ENCODE data around the gene ICAM2. TPM values are rescaled to one million over a fixed set of nuclear protein-coding genes. Genes with fewer than 3 reads are reported as not detected.

The ICAM2 gene
- total RNA-seq, 6 donors from 2014 or later = 27.2 to 114 (median 82.0) TPM

DNA sequence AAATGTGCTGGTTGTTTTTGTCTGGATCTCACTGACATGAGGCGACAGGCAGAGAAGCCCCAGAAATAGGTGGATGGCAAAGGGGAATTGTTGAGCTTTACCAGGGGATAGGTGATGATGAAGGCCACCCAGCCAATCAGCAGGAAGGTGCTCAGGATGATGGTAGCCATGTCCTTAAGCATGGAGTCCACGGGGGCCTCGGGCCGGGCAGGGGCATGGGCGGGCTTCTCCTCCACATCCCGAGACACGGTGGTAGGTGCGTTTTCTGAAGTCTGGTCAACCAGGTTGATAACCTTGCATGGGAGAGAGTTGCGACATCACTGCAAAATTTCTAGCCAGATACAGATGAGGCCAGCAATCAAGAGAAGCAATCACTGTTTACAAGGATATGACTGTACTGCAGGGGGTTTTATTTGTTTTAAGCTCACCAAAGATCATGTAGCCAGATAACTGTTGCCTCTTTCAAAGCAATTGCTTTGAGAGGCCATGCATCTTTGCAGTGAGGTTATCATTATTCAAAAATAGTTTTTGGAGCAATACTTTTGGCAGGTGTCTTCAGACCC is 37.3 kb upstream of the ICAM2 start:
- H3K36me3 ChIP-seq = peaks cover 21 to 89% (median 65%) of the 10 kb centered on the region in 4 donors

DNA sequence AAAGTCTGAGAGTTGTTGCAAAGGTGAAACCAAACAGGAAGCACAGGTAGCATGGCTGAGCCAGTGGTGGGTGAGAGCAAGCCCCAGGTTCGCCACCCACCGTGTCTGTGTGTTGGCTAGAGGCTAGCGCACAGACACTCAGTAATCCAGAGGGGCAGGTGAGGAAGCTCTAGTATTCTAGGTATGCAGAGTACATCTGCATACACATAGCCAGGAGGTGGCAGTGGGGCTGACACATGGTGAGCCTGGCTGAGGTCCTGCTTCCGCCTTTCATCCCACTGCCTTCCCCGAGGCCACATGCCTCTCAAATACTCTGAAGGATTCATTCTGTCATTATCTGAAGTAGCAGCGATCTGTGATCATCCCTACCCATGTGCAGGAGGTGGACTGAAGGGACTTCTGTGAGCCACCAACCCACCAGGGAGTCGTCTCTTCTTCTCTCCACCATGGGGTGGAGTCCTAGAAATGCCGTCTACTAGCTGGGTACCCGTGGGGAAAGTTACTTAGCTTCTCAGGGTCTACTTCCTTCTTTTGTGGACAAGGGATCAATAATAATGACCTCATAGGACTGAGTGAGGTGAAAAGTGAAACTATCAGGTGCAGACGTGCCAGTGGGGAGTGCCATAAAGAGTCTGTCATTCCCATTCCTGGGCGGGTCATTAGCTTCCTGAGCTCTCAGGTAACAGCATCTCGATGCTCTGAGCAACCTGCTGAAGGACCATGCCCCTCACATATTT is 36.0 kb upstream of the ICAM2 start:
- Histone ChIP-seq H3K36me3 (peaks cover 28 to 97% (median 71%) of the 10 kb centered on the region in 4 donors), H3K4me3 (no peak overlapping the region), H3K27ac (no peak overlapping the region), H3K27me3 (no peaks in the 10 kb centered on the region), H3K4me1 (peaks cover 0 to 9% (median 0%) of the 10 kb centered on the region in 4 donors), H3K9me3 (no peaks in the 10 kb centered on the region)
- 74 to 79% methylated on average over 9 to 12 of the region's 12 CpGs for WGBS, 2 donors
- TF ChIP-seq POLR2A (IDR thresholded peaks at IDR 0.05) = no peak
- no peak for TF ChIP-seq POLR2AphosphoS5 (IDR thresholded peaks at IDR 0.05)
- TF ChIP-seq, protein P1, sequence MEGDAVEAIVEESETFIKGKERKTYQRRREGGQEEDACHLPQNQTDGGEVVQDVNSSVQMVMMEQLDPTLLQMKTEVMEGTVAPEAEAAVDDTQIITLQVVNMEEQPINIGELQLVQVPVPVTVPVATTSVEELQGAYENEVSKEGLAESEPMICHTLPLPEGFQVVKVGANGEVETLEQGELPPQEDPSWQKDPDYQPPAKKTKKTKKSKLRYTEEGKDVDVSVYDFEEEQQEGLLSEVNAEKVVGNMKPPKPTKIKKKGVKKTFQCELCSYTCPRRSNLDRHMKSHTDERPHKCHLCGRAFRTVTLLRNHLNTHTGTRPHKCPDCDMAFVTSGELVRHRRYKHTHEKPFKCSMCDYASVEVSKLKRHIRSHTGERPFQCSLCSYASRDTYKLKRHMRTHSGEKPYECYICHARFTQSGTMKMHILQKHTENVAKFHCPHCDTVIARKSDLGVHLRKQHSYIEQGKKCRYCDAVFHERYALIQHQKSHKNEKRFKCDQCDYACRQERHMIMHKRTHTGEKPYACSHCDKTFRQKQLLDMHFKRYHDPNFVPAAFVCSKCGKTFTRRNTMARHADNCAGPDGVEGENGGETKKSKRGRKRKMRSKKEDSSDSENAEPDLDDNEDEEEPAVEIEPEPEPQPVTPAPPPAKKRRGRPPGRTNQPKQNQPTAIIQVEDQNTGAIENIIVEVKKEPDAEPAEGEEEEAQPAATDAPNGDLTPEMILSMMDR (IDR thresholded peaks at IDR 0.05) = no peak
- TF ChIP-seq EP300 (IDR thresholded peaks at IDR 0.05) = no peak
- DNase-seq (peak in 1 of 2 donors; percentile 12), ATAC-seq (ENCODE audit: low FRiP score in 2 of 2) (no peak)

More for the DNA sequence above, 37.3 kb upstream of the ICAM2 start:
- Histone ChIP-seq H3K27me3 (no peaks in the 10 kb centered on the region), H3K9me3 (no peaks in the 10 kb centered on the region), H3K27ac (no peak overlapping the region), H3K4me1 (peaks cover 0 to 9% (median under 1%) of the 10 kb centered on the region in 4 donors), H3K4me3 (no peak overlapping the region)
- TF ChIP-seq POLR2AphosphoS5 (IDR thresholded peaks at IDR 0.05) (no peak), POLR2A (IDR thresholded peaks at IDR 0.05) (no peak), EP300 (IDR thresholded peaks at IDR 0.05) (no peak)
- TF ChIP-seq, protein P1 (IDR thresholded peaks at IDR 0.05) = no peak
- WGBS, 2 donors = 94 to 96% methylated on average over 6 to 9 of the region's 9 CpGs
- DNase-seq (peak; percentile 16 to 74), ATAC-seq (ENCODE audit: low FRiP score in 2 of 2) (no peak)

DNA sequence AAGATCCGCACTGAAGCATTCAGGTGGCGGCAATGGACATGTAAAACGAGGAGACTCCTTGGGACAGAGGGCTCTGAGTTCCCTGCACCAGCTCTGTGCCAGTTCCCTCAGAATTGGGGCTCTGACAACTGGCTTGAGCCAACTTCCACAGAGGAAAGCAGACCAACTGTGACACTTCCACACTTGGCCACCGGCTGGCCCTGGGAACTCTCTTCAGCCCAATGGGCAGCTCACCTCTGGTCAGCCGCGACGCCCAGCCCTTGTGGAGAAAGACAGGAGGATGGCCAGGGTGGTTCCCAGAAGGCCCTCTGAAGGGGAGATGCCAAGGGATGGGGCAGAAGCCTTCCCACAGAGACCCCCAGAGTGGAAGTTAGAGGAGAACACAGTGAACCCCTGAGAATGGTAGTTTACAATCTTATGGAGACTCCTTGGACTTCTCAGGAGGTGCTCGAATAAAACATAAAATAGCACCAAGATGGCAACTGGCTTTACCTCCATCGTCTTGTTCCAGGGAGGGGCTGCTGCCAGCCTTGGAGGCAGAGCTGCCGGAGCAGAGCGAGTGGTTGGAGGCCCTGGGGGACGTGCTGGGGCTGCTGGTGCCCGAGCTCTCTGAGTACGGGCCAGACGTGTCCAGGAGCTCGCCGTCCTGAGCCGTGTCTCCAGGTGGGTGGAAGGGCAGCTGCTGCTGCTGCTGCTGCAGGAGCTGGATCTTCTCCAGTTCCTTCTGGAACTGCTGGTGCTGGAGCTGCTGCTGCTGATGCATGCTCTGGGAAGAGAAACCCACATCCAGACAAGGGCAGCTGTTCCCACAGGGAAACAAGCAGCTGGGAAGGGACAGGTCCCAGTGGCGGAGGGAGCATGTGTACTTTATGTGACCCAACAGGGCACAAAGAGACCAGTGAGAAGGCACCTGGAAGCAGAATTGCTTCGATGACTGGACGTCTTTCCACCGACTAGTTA is 35.0 kb upstream of the ICAM2 start:
- H3K4me3 ChIP-seq = no peak overlapping the region
- ATAC-seq (ENCODE audit: low FRiP score in 2 of 2) = no peak
- H3K4me1 ChIP-seq = peaks cover 0 to 6% (median 0%) of the 10 kb centered on the region in 4 donors
- whole genome bisulfite sequencing, 2 donors = 90 to 95% methylated on average over 19 to 20 of the region's 22 CpGs
- H3K36me3 ChIP-seq = peaks cover 29 to 98% (median 74%) of the 10 kb centered on the region in 4 donors
- no peaks in the 10 kb centered on the region for H3K27me3 ChIP-seq
- H3K9me3 ChIP-seq = no peaks in the 10 kb centered on the region
- H3K27ac ChIP-seq = no peak overlapping the region
- peak; percentile 15 to 57 for DNase-seq
- TF ChIP-seq POLR2AphosphoS5 (IDR thresholded peaks at IDR 0.05) (no peak), EP300 (IDR thresholded peaks at IDR 0.05) (no peak), POLR2A (IDR thresholded peaks at IDR 0.05) (no peak)
- TF ChIP-seq, protein P1 (IDR thresholded peaks at IDR 0.05) = no peak

DNA sequence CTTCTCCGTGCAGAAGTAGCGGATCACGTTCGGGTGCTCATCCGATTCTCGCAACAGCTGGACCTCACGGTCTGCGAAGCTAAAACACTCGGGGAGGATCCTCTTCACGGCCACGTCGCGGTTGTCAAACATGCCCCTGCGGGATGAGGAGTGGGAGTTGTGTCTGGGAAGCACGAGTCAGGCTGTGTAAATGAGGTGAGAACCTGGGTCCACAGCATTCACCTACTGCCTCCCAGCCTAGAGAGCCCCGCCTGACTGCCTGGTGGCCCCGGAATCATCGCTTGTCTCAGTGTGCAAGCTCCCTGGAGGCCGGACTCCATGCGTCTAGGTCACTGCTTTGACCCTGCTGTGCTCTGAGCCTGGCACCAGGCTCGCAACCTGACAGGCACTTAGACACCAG is 33.9 kb upstream of the ICAM2 start:
- peaks cover 39 to 98% (median 80%) of the 10 kb centered on the region in 4 donors for H3K36me3 ChIP-seq

More for the DNA sequence above, 33.9 kb upstream of the ICAM2 start:
- Histone ChIP-seq H3K27me3 (no peaks in the 10 kb centered on the region), H3K4me1 (no peaks in the 10 kb centered on the region), H3K9me3 (no peaks in the 10 kb centered on the region), H3K27ac (no peak overlapping the region), H3K4me3 (no peak overlapping the region)
- ATAC-seq (ENCODE audit: low FRiP score in 2 of 2) (peak in 1 of 2 donors; percentile 23), DNase-seq (peak; percentile 16 to 51)
- TF ChIP-seq EP300 (IDR thresholded peaks at IDR 0.05) = no peak
- no peak for TF ChIP-seq POLR2AphosphoS5 (IDR thresholded peaks at IDR 0.05)
- TF ChIP-seq, protein P1 (IDR thresholded peaks at IDR 0.05) = no peak
- TF ChIP-seq POLR2A (IDR thresholded peaks at IDR 0.05) = no peak
- 92 to 94% methylated on average over 15 to 21 of the region's 21 CpGs for WGBS, 2 donors
